ENCODE results near the gene PSMD13.

Gene PSMD13

GRCh38 chr11:212150-213100, 24.4 kb upstream of the PSMD13 start:
- H3K9ac ChIP-seq (ENCODE audit: low read length), result no peak overlapping the region
- H2AFZ ChIP-seq (ENCODE audit: low read length), result no peak overlapping the region
- no peak for TF ChIP-seq EZH2 (optimal IDR thresholded peaks at IDR 0.05; ENCODE audit: low read depth, low read length)
- TF ChIP-seq EZH2phosphoT487 (IDR thresholded peaks at IDR 0.05; ENCODE audit: low read length), result no peak
- TF ChIP-seq, protein P1, sequence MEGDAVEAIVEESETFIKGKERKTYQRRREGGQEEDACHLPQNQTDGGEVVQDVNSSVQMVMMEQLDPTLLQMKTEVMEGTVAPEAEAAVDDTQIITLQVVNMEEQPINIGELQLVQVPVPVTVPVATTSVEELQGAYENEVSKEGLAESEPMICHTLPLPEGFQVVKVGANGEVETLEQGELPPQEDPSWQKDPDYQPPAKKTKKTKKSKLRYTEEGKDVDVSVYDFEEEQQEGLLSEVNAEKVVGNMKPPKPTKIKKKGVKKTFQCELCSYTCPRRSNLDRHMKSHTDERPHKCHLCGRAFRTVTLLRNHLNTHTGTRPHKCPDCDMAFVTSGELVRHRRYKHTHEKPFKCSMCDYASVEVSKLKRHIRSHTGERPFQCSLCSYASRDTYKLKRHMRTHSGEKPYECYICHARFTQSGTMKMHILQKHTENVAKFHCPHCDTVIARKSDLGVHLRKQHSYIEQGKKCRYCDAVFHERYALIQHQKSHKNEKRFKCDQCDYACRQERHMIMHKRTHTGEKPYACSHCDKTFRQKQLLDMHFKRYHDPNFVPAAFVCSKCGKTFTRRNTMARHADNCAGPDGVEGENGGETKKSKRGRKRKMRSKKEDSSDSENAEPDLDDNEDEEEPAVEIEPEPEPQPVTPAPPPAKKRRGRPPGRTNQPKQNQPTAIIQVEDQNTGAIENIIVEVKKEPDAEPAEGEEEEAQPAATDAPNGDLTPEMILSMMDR (IDR thresholded peaks at IDR 0.05; ENCODE audit: low read length), result no peak
- peaks cover 19% of the 10 kb centered on the region; the same call in 1 of the 2 replicates for H3K36me3 ChIP-seq (replicated peaks; ENCODE audit: insufficient read depth, low read length)
- no peaks in the 10 kb centered on the region for H3K9me2 ChIP-seq (replicated peaks; ENCODE audit: insufficient read depth, low read length)
- H3F3A ChIP-seq (ENCODE audit: insufficient read depth, low read length), result peaks cover 13% of the 10 kb centered on the region
- no peak overlapping the region for H3K27ac ChIP-seq (ENCODE audit: low read length)
- H3K9me3 ChIP-seq (replicated peaks; ENCODE audit: insufficient read depth, low read length), result no peaks in the 10 kb centered on the region
- H3K4me1 ChIP-seq (ENCODE audit: low read length), result peaks cover 10% of the 10 kb centered on the region
- no peak for DNase-seq
- H4K20me1 ChIP-seq (ENCODE audit: insufficient read depth, low read length), result no peaks in the 10 kb centered on the region
- H3K79me2 ChIP-seq (ENCODE audit: low read length), result peaks cover 34% of the 10 kb centered on the region
- H3K27me3 ChIP-seq (replicated peaks; ENCODE audit: insufficient read depth, low read length), result no peaks in the 10 kb centered on the region
- no peak overlapping the region for H3K4me2 ChIP-seq (ENCODE audit: low read depth, low read length)
- no peak overlapping the region for H3K4me3 ChIP-seq (ENCODE audit: low read length)

GRCh38 chr11:213111-213510, 23.7 kb upstream of the PSMD13 start:
- Histone ChIP-seq H3K79me2 (ENCODE audit: low read length) (peaks cover 33% of the 10 kb centered on the region), H3K9ac (ENCODE audit: low read length) (no peak overlapping the region)
- TF ChIP-seq EZH2phosphoT487 (IDR thresholded peaks at IDR 0.05; ENCODE audit: low read length), result no peak
- TF ChIP-seq, protein P1 (IDR thresholded peaks at IDR 0.05; ENCODE audit: low read length), result no peak
- TF ChIP-seq EZH2 (optimal IDR thresholded peaks at IDR 0.05; ENCODE audit: low read depth, low read length), result no peak

DNA sequence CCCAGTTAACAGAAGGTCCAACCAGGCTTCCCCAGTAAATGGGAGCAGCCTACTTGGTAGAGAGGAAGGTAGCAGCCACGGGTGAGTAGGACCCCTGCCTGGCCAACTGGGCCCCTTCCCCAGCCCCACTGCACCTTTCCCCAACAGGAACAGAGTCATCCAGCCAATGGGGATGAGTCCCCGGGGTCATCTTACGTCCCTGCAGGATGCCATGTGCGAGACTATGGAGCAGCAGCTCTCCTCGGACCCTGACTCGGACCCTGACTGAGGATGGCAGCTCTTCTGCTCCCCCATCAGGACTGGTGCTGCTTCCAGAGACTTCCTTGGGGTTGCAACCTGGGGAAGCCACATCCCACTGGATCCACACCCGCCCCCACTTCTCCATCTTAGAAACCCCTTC, 22.7 kb upstream of the PSMD13 start:
- no peaks in the 10 kb centered on the region for H4K20me1 ChIP-seq (ENCODE audit: insufficient read depth, low read length)
- 0 out of 2 replicates have a peak, but pooled peaks cover 3% of the 10 kb centered on the region for H3F3A ChIP-seq (ENCODE audit: insufficient read depth, low read length)
- no peak overlapping the region for H3K27ac ChIP-seq (ENCODE audit: low read length)
- H3K4me1 ChIP-seq (ENCODE audit: low read length), result peaks cover 10% of the 10 kb centered on the region
- no peaks in the 10 kb centered on the region for H3K27me3 ChIP-seq (replicated peaks; ENCODE audit: insufficient read depth, low read length)
- no peak for DNase-seq
- no peak overlapping the region for H2AFZ ChIP-seq (ENCODE audit: low read length)
- no peaks in the 10 kb centered on the region for H3K9me3 ChIP-seq (replicated peaks; ENCODE audit: insufficient read depth, low read length)
- H3K4me3 ChIP-seq (ENCODE audit: low read length), result no peak overlapping the region
- no peaks in the 10 kb centered on the region for H3K9me2 ChIP-seq (replicated peaks; ENCODE audit: insufficient read depth, low read length)
- H3K4me2 ChIP-seq (ENCODE audit: low read depth, low read length), result no peak overlapping the region
- TF ChIP-seq, protein P1 (IDR thresholded peaks at IDR 0.05; ENCODE audit: low read length), result no peak
- TF ChIP-seq EZH2 (optimal IDR thresholded peaks at IDR 0.05; ENCODE audit: low read depth, low read length), result no peak
- TF ChIP-seq EZH2phosphoT487 (IDR thresholded peaks at IDR 0.05; ENCODE audit: low read length), result no peak
- peaks cover 19% of the 10 kb centered on the region; the same call in 1 of the 2 replicates for H3K36me3 ChIP-seq (replicated peaks; ENCODE audit: insufficient read depth, low read length)
- H3K79me2 ChIP-seq (ENCODE audit: low read length), result peaks cover 26% of the 10 kb centered on the region
- H3K9ac ChIP-seq (ENCODE audit: low read length), result no peak overlapping the region

More at GRCh38 chr11:213111-213510, 23.7 kb upstream of the PSMD13 start:
- DNase-seq, result no peak
- peaks cover 6% of the 10 kb centered on the region for H3F3A ChIP-seq (ENCODE audit: insufficient read depth, low read length)
- H2AFZ ChIP-seq (ENCODE audit: low read length), result no peak overlapping the region
- no peaks in the 10 kb centered on the region for H3K27me3 ChIP-seq (replicated peaks; ENCODE audit: insufficient read depth, low read length)
- H3K4me3 ChIP-seq (ENCODE audit: low read length), result no peak overlapping the region
- no peaks in the 10 kb centered on the region for H3K9me3 ChIP-seq (replicated peaks; ENCODE audit: insufficient read depth, low read length)
- no peak overlapping the region for H3K4me2 ChIP-seq (ENCODE audit: low read depth, low read length)
- peaks cover 19% of the 10 kb centered on the region; the same call in 1 of the 2 replicates for H3K36me3 ChIP-seq (replicated peaks; ENCODE audit: insufficient read depth, low read length)
- peaks cover 10% of the 10 kb centered on the region for H3K4me1 ChIP-seq (ENCODE audit: low read length)
- no peaks in the 10 kb centered on the region for H4K20me1 ChIP-seq (ENCODE audit: insufficient read depth, low read length)
- H3K27ac ChIP-seq (ENCODE audit: low read length), result no peak overlapping the region
- H3K9me2 ChIP-seq (replicated peaks; ENCODE audit: insufficient read depth, low read length), result no peaks in the 10 kb centered on the region

Data from MM.1S (cell line).